Neuronal stem cell (in vitro differentiated cells): ENCODE data around the gene PPP2R5C. TPM values are rescaled to one million over a fixed set of nuclear protein-coding genes. Genes with fewer than 3 reads are reported as not detected.

Experiments used
- small RNA-seq: library from polyadenylated mRNA; stranded (forward); fragments of <200 nt; extraction: miRNeasy Mini kit (QIAGEN cat#:217004); gene quantifications from one replicate; pipeline ENCODE3, GENCODE V24; 2013; ENCODE audit not compliant: insufficient read depth

The PPP2R5C gene

Small RNAs within 50 kb of the gene (small RNA-seq; reads per million reads assigned to genes)
- gene AL118558.2 (not detected), gene RNU6-790P (not detected)
